ENCODE data around the gene THSD4.

The THSD4 gene

DNA sequence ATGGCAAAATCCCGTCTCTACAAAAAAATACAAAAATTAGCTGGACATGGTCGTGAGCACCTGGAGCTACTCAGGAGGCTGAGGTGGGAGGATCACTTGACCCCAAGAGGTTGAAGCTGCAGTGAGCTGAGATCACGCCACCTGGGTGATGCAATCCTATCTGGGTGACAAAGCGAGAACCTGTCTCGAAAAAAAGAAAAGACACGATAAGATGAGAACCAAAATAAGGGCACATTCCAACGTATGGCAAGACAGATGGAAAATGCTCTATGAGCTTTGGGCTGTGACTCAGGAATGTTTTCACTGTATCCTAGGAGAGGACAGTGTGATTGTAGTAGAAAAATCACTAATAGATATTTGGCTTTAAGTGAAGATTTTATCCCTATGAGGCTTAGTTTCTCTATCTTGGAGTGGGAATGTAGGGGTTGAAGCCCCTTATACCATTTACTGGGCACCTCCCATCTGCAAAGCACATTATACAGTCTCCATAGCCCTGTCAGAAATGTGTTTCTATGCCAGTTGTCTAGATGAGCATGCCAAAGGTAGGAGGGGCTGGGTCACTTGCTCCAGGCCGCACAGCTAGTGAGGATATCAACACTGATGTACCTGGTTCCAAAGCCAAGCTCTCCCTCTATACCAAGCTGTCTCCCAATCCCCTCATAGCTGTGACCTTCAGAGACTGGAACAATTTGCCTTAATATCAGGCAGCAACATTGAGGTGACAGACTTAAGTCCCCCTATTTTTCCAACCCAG, 641.5 kb downstream of the THSD4 start:
- TF ChIP-seq ZNF274 (IDR thresholded peaks at IDR 0.05; ENCODE audit: low read depth, low read length) (no peak), YY1 (IDR thresholded peaks at IDR 0.05; ENCODE audit: insufficient read depth, insufficient read length) (no peak), SUZ12 (IDR thresholded peaks at IDR 0.05; ENCODE audit: extremely low read depth, insufficient read depth, insufficient read length) (no peak)
- Histone ChIP-seq H3K4me1 (ENCODE audit: insufficient read depth, insufficient read length) (no peaks in the 10 kb centered on the region), H3K9ac (ENCODE audit: insufficient read length, low read depth) (no peak overlapping the region), H3K36me3 (ENCODE audit: insufficient read depth, insufficient read length, low read length) (no peaks in the 10 kb centered on the region), H3K9me3 (ENCODE audit: insufficient read depth, low read length) (peaks cover 20% of the 10 kb centered on the region), H3K4me3 (ENCODE audit: insufficient read length, low read depth) (no peak overlapping the region), H3K27me3 (ENCODE audit: insufficient read depth, insufficient read length) (no peaks in the 10 kb centered on the region)
- no peak for DNase-seq (ENCODE audit: low read depth, low spot score)

DNA sequence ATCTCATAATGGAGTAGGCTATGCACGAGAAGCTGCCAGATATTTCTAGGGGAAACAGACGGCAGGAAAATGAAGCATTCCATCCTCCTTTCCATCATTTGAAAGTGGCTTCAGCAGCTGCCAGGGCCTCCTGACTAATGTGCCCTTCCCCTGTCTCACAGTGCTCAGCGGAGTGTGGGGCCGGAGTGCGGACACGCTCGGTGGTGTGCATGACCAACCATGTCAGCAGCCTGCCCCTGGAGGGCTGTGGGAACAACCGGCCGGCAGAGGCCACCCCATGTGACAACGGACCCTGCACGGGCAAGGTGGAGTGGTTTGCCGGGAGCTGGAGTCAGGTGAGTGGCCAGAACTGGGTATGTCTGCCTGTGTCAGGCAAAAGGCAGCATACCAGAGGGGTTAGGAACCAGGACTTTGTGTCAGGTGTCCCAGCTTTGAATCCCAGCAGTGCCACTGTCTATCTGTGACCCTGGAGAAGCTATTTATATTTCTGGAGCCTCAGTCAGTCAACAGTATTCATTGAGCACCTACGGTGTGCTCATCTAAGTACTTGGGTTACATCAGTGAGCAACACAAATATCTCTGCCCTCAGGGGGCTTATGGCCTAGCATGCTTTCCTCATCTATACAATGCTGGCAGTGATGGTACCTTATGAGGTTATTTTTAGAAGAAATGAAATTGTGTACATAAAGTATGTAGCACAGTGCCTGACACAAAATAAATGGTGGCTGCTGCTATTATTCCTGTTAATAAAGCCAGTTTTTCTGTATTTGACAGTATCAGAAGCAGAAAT, 642.7 kb downstream of the THSD4 start:
- H3K4me3 ChIP-seq (ENCODE audit: insufficient read length, low read depth) = no peak overlapping the region
- H3K9me3 ChIP-seq (ENCODE audit: insufficient read depth, low read length) = peaks cover 20% of the 10 kb centered on the region
- no peaks in the 10 kb centered on the region for H3K4me1 ChIP-seq (ENCODE audit: insufficient read depth, insufficient read length)
- TF ChIP-seq SUZ12 (IDR thresholded peaks at IDR 0.05; ENCODE audit: extremely low read depth, insufficient read depth, insufficient read length) = no peak
- TF ChIP-seq YY1 (IDR thresholded peaks at IDR 0.05; ENCODE audit: insufficient read depth, insufficient read length) = no peak
- no peak for TF ChIP-seq ZNF274 (IDR thresholded peaks at IDR 0.05; ENCODE audit: low read depth, low read length)
- H3K27me3 ChIP-seq (ENCODE audit: insufficient read depth, insufficient read length) = no peaks in the 10 kb centered on the region
- H3K36me3 ChIP-seq (ENCODE audit: insufficient read depth, insufficient read length, low read length) = no peaks in the 10 kb centered on the region
- no peak overlapping the region for H3K9ac ChIP-seq (ENCODE audit: insufficient read length, low read depth)
- no peak for DNase-seq (ENCODE audit: low read depth, low spot score)

DNA sequence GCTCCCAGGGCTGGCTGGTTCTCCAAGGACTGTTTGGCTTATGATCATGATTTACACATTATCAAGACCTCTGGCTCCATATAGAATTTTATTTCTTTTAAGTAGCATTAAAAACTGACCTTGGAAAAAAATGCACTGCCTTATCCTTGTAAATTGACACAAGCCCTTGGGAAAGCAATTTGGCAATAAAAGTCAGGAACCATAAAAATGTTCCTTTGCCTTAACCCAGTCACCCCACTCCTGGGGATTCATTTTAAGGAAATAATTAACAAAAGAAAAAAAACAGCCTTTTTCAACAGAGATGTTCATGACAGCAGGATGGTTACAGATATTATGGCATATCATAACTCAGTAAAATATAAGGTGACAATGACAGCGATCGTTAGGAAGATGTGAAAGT, 643.4 kb downstream of the THSD4 start:
- Histone ChIP-seq H3K36me3 (ENCODE audit: insufficient read depth, insufficient read length, low read length) (no peaks in the 10 kb centered on the region), H3K27me3 (ENCODE audit: insufficient read depth, insufficient read length) (no peaks in the 10 kb centered on the region), H3K4me1 (ENCODE audit: insufficient read depth, insufficient read length) (no peaks in the 10 kb centered on the region), H3K9me3 (ENCODE audit: insufficient read depth, low read length) (peaks cover 20% of the 10 kb centered on the region), H3K9ac (ENCODE audit: insufficient read length, low read depth) (no peak overlapping the region), H3K4me3 (ENCODE audit: insufficient read length, low read depth) (no peak overlapping the region)
- TF ChIP-seq YY1 (IDR thresholded peaks at IDR 0.05; ENCODE audit: insufficient read depth, insufficient read length) = no peak
- no peak for TF ChIP-seq SUZ12 (IDR thresholded peaks at IDR 0.05; ENCODE audit: extremely low read depth, insufficient read depth, insufficient read length)
- no peak for TF ChIP-seq ZNF274 (IDR thresholded peaks at IDR 0.05; ENCODE audit: low read depth, low read length)
- DNase-seq (ENCODE audit: low read depth, low spot score) = no peak

DNA sequence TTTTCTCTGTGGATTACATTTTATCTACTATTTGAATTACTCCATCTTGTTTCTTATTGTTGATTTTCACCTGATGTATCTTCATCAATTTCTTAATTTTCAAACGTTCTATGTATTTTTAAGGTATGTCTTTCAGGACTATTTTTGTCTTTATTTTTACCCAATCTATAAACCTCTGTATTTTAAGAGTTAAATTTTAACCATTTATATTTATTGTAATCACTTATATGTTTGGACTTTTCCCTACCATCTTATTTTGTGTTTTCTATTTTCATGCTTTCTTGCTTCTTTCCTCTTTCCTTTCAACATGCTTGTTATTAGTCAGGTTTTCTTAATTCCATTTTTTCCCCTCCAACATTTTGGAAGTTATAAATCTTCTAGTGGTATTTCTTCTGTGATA, 645.6 kb downstream of the THSD4 start:
- no peak for DNase-seq (ENCODE audit: low read depth, low spot score)
- TF ChIP-seq SUZ12 (IDR thresholded peaks at IDR 0.05; ENCODE audit: extremely low read depth, insufficient read depth, insufficient read length) = no peak
- no peak for TF ChIP-seq ZNF274 (IDR thresholded peaks at IDR 0.05; ENCODE audit: low read depth, low read length)
- TF ChIP-seq YY1 (IDR thresholded peaks at IDR 0.05; ENCODE audit: insufficient read depth, insufficient read length) = no peak
- Histone ChIP-seq H3K4me1 (ENCODE audit: insufficient read depth, insufficient read length) (no peaks in the 10 kb centered on the region), H3K27me3 (ENCODE audit: insufficient read depth, insufficient read length) (no peaks in the 10 kb centered on the region), H3K36me3 (ENCODE audit: insufficient read depth, insufficient read length, low read length) (no peaks in the 10 kb centered on the region), H3K9me3 (ENCODE audit: insufficient read depth, low read length) (peaks cover 19% of the 10 kb centered on the region), H3K9ac (ENCODE audit: insufficient read length, low read depth) (no peak overlapping the region), H3K4me3 (ENCODE audit: insufficient read length, low read depth) (no peak overlapping the region)

DNA sequence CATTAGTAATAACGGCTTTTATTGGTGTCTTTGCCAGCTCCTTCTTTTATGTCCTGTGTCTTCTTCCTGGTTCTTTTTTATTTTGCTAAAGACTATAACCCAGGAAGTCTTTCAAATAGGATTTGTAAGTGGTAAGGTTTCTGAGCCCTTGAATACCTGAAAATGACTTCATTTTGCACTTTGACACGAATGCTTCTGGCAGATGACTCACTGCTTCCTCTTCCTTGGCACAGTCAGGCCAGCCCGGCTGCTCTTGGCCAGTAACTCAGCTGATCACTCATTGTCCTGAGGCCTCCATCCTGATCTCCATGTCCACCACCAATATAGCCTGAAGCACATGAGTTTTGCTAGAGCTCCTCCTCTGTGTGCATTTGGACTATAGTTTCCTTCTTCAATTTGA, 646.4 kb downstream of the THSD4 start:
- DNase-seq (ENCODE audit: low read depth, low spot score) = no peak
- peaks cover 19% of the 10 kb centered on the region for H3K9me3 ChIP-seq (ENCODE audit: insufficient read depth, low read length)
- H3K9ac ChIP-seq (ENCODE audit: insufficient read length, low read depth) = no peak overlapping the region
- H3K27me3 ChIP-seq (ENCODE audit: insufficient read depth, insufficient read length) = no peaks in the 10 kb centered on the region
- no peaks in the 10 kb centered on the region for H3K36me3 ChIP-seq (ENCODE audit: insufficient read depth, insufficient read length, low read length)
- TF ChIP-seq SUZ12 (IDR thresholded peaks at IDR 0.05; ENCODE audit: extremely low read depth, insufficient read depth, insufficient read length) (no peak), YY1 (IDR thresholded peaks at IDR 0.05; ENCODE audit: insufficient read depth, insufficient read length) (no peak), ZNF274 (IDR thresholded peaks at IDR 0.05; ENCODE audit: low read depth, low read length) (no peak)
- no peaks in the 10 kb centered on the region for H3K4me1 ChIP-seq (ENCODE audit: insufficient read depth, insufficient read length)
- no peak overlapping the region for H3K4me3 ChIP-seq (ENCODE audit: insufficient read length, low read depth)

DNA sequence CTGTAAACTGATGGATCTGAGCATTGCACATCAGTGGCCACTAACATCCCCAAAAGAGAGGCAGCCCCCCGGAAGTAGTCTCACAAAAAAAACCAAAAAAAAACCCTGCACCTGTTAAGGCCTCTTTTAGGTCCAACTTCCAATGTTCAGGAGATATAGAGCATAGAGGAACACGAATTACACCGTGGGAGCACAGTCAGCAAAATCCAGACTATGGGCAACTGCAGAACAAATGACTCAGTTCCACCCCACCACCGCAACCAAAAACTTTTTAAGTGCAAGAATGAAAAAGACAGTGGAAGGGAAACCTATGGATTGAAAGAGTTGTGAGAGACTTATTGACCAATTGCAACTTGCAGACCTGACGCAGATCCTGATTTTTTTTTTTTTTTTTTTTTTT, 652.9 kb downstream of the THSD4 start:
- H3K36me3 ChIP-seq (ENCODE audit: insufficient read depth, insufficient read length, low read length) = no peaks in the 10 kb centered on the region
- no peaks in the 10 kb centered on the region for H3K27me3 ChIP-seq (ENCODE audit: insufficient read depth, insufficient read length)
- no peak for DNase-seq (ENCODE audit: low read depth, low spot score)
- no peaks in the 10 kb centered on the region for H3K4me1 ChIP-seq (ENCODE audit: insufficient read depth, insufficient read length)
- no peak overlapping the region for H3K9ac ChIP-seq (ENCODE audit: insufficient read length, low read depth)
- no peak for TF ChIP-seq YY1 (IDR thresholded peaks at IDR 0.05; ENCODE audit: insufficient read depth, insufficient read length)
- no peak for TF ChIP-seq ZNF274 (IDR thresholded peaks at IDR 0.05; ENCODE audit: low read depth, low read length)
- TF ChIP-seq SUZ12 (IDR thresholded peaks at IDR 0.05; ENCODE audit: extremely low read depth, insufficient read depth, insufficient read length) = no peak
- no peak overlapping the region for H3K4me3 ChIP-seq (ENCODE audit: insufficient read length, low read depth)
- H3K9me3 ChIP-seq (ENCODE audit: insufficient read depth, low read length) = peaks cover 4% of the 10 kb centered on the region; the same call in 1 of the 2 replicates

DNA sequence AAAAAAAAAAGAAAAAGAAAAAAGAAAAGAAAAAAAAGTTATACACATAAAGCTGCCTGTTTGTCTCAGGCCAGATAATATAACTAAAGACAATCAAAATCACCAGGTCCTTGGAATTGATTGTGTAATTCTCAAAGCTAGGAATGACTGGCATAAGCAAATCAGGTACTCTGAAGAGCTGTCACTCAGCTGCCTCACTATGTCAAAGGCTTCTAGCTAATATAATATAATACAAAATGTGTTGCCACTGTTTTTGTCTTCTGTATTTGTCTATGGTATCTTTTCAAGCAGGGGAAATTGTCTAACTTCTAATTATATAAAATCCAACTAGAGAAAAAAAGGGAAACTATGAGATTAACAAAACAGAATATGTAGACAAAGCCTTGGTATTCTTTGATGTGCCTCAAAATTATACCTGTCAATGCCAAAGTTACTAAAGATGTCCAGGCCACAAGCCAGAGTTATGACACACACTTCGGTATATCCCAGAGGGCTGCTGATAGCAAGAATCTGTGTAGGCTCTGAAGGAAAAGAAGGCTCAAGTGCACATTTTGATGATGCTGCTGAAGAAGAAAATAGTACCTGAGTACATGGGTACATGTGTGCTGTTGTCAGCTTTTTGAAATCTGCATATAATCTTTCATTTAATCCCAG, 658.1 kb downstream of the THSD4 start:
- H3K36me3 ChIP-seq (ENCODE audit: insufficient read depth, insufficient read length, low read length) = no peaks in the 10 kb centered on the region
- no peaks in the 10 kb centered on the region for H3K4me1 ChIP-seq (ENCODE audit: insufficient read depth, insufficient read length)
- no peaks in the 10 kb centered on the region for H3K9me3 ChIP-seq (ENCODE audit: insufficient read depth, low read length)
- no peak overlapping the region for H3K9ac ChIP-seq (ENCODE audit: insufficient read length, low read depth)
- H3K4me3 ChIP-seq (ENCODE audit: insufficient read length, low read depth) = no peak overlapping the region
- H3K27me3 ChIP-seq (ENCODE audit: insufficient read depth, insufficient read length) = no peaks in the 10 kb centered on the region
- DNase-seq (ENCODE audit: low read depth, low spot score) = no peak
- TF ChIP-seq ZNF274 (IDR thresholded peaks at IDR 0.05; ENCODE audit: low read depth, low read length) (no peak), SUZ12 (IDR thresholded peaks at IDR 0.05; ENCODE audit: extremely low read depth, insufficient read depth, insufficient read length) (no peak), YY1 (IDR thresholded peaks at IDR 0.05; ENCODE audit: insufficient read depth, insufficient read length) (no peak)

All from NT2/D1 (cell line).